K562 (cell line): ENCODE results near the gene CXCL9. TPM values are rescaled to one million over a fixed set of nuclear protein-coding genes. Genes with fewer than 3 reads are reported as not detected.

Experiments used
- ATAC-seq: fragments of 200-7000 bp; cut with Tn5 transposase; 3 replicates; pipeline ENCODE4 v1.9.1; 2020; ENCODE audit warnings: moderate library complexity
- BruUV-seq: library from RNA; stranded (reverse); fragments of 400-500 nt; replicated peaks from 2 replicates; lab custom pipeline; 2021; lab: Mats Ljungman, UMichigan
- CTCF ChIA-PET: fragments of 300-600 bp; formaldehyde crosslinking; extraction: SDS; loops from one replicate; lab custom pipeline; 2021; ENCODE audit warnings: low intra/inter-chr PET ratio; lab: Yijun Ruan, JAX
- POLR2A ChIA-PET: fragments of 300-600, 350-650 bp; sonication (Branson Sonifier 250); formaldehyde crosslinking; extraction: SDS; loops from one replicate; lab custom pipeline; 2021; ENCODE audit warnings: antibody characterized with exemption, inconsistent platforms; lab: Yijun Ruan, JAX
- DNase-seq, 4 experiments: peaks; one replicate each; pipeline versions ENCODE4 v3.0.0 to v3.0.0-alpha.2; 2011 to 2018; ENCODE audit warnings: low spot score in 3 of 4, mixed read lengths in 3 of 4; ENCODE audit errors: extremely low read depth in 1 of 4
- FAIRE-seq: peaks from 2 replicates; lab custom pipeline; 2011; peaks lifted over from hg19 to GRCh38; lab: Jason Lieb, UNC
- H2AFZ ChIP-seq: 2 replicates; pipeline ENCODE4 v1.6.0; 2011; ENCODE audit warnings: low read depth, low read length, control low read depth, inconsistent platforms
- H3K27ac ChIP-seq: fragments of 200-600 bp; 3 replicates; pipeline ENCODE4 v1.8.0; 2011; ENCODE audit warnings: low read depth, mild to moderate bottlenecking, control low read depth, inconsistent platforms, low read length, moderate library complexity, mixed read lengths; ENCODE audit errors: extremely low read depth
- H3K27me3 ChIP-seq, 2 experiments: fragments of 300-600 bp in 1 of 2; 2 replicates in 1 of 2; 3 replicates in 1 of 2; pipeline versions ENCODE4 v1.6.0 to v1.8.0; 2011; ENCODE audit warnings: inconsistent platforms in 2 of 2, low read length in 2 of 2, mild to moderate bottlenecking in 1 of 2, mixed read lengths in 1 of 2, moderate library complexity in 1 of 2; ENCODE audit not compliant: control insufficient read depth in 2 of 2, insufficient read depth in 2 of 2
- H3K36me3 ChIP-seq: fragments of 300-600 bp; 3 replicates; pipeline ENCODE4 v1.8.0; 2011; ENCODE audit warnings: mild to moderate bottlenecking, low read length, inconsistent platforms; ENCODE audit not compliant: control insufficient read depth, insufficient read depth
- H3K4me1 ChIP-seq, 2 experiments: fragments of 200-600 bp in 1 of 2; replicated peaks in 1 of 2; 2 replicates in 1 of 2; 3 replicates in 1 of 2; pipeline versions ENCODE4 v1.5.1 to v1.8.0; 2011; ENCODE audit warnings: inconsistent platforms in 2 of 2, low read length in 2 of 2, mild to moderate bottlenecking in 1 of 2, mixed read lengths in 1 of 2, moderate library complexity in 1 of 2; ENCODE audit not compliant: control insufficient read depth in 2 of 2, insufficient read depth in 2 of 2
- H3K4me2 ChIP-seq: 2 replicates; pipeline ENCODE4 v1.6.1; 2011; ENCODE audit warnings: low read length, control low read depth, inconsistent platforms, mixed read lengths; ENCODE audit not compliant: insufficient read depth
- H3K4me3 ChIP-seq: fragments of 200-600 bp; sonication (generic), shearing (Covaris generic); 2 replicates; pipeline ENCODE4 v1.5.1; 2016; ENCODE audit warnings: control low read depth, inconsistent platforms
- H3K79me2 ChIP-seq: fragments of 200-600 bp; 3 replicates; pipeline ENCODE4 v1.8.0; 2011; ENCODE audit warnings: low read length, inconsistent platforms; ENCODE audit not compliant: control insufficient read depth, insufficient read depth
- H3K9ac ChIP-seq, 2 experiments: 2 replicates each; pipeline versions ENCODE4 v1.6.0 to v1.6.1; 2011; ENCODE audit warnings: low read depth in 2 of 2, low read length in 2 of 2, control low read depth in 1 of 2, inconsistent platforms in 1 of 2, mild to moderate bottlenecking in 1 of 2, mixed read lengths in 1 of 2; ENCODE audit not compliant: insufficient read depth in 1 of 2
- H3K9me1 ChIP-seq: one replicate; pipeline ENCODE4 v1.6.0; 2011; ENCODE audit warnings: inconsistent platforms, mild to moderate bottlenecking, low read length, moderate library complexity; ENCODE audit not compliant: control insufficient read depth, insufficient read depth
- H3K9me3 ChIP-seq: replicated peaks from 2 replicates; pipeline ENCODE4 v1.5.1; 2011; ENCODE audit warnings: low read depth, low read length, inconsistent platforms; ENCODE audit not compliant: control insufficient read depth, insufficient read depth
- H4K20me1 ChIP-seq: replicated peaks from 2 replicates; pipeline ENCODE4 v1.6.1; 2011; ENCODE audit warnings: low read length, inconsistent platforms, mixed read lengths; ENCODE audit not compliant: control insufficient read depth, insufficient read depth
- E2F6 ChIP-seq, 2 experiments: IDR thresholded peaks; 2 replicates each; pipeline ENCODE4 v1.6.1; 2011; ENCODE audit warnings: borderline replicate concordance in 1 of 2, control low read depth in 1 of 2, low read depth in 1 of 2, low read length in 1 of 2, mild to moderate bottlenecking in 1 of 2, mixed read lengths in 1 of 2, moderate library complexity in 1 of 2; ENCODE audit not compliant: insufficient read depth in 1 of 2, insufficient read length in 1 of 2, poor library complexity in 1 of 2, severe bottlenecking in 1 of 2; ENCODE audit errors: extremely low read depth in 1 of 2
- IRF2 ChIP-seq: sonication (generic); formaldehyde crosslinking; IDR thresholded peaks from 2 replicates; pipeline ENCODE4 v1.8.1; 2022; ENCODE audit warnings: mild to moderate bottlenecking, missing genetic modification reagents
- RB1 ChIP-seq: fragments of 450-650 bp; IDR thresholded peaks from 2 replicates; pipeline ENCODE4 v1.6.1; 2017; ENCODE audit warnings: low read depth, mild to moderate bottlenecking
- RBM25 ChIP-seq: fragments of 200-400 bp; formaldehyde crosslinking; IDR thresholded peaks from 2 replicates; pipeline ENCODE4 v1.6.1; 2018; ENCODE audit warnings: low read length, low read depth, moderate library complexity; ENCODE audit not compliant: severe bottlenecking
- RNF2 ChIP-seq: sonication (generic); IDR thresholded peaks from 2 replicates; pipeline ENCODE4 v1.6.1; 2016
- TCF7L2 ChIP-seq: fragments of 150-350 bp; IDR thresholded peaks from 2 replicates; pipeline ENCODE4 v1.6.1; 2016; ENCODE audit warnings: low read depth, mild to moderate bottlenecking, low read length, moderate library complexity
- ZNF133 ChIP-seq: fragments of 250-450 bp; sonication (Bioruptor Pico); IDR thresholded peaks from 2 replicates; pipeline ENCODE4 v1.4.0; 2020; ENCODE audit warnings: mild to moderate bottlenecking
- ZNF143 ChIP-seq: sonication (generic); formaldehyde crosslinking; IDR thresholded peaks from 2 replicates; pipeline ENCODE4 v1.9.0; 2022; ENCODE audit warnings: mild to moderate bottlenecking, missing genetic modification reagents
- ZNF445 ChIP-seq: fragments of 250-450 bp; sonication (Bioruptor Pico); IDR thresholded peaks from 2 replicates; pipeline ENCODE4 v1.4.0; 2020; ENCODE audit warnings: low read depth, mild to moderate bottlenecking, moderate library complexity
- ZNF785 ChIP-seq: fragments of 250-450 bp; sonication (Bioruptor Pico); IDR thresholded peaks from 2 replicates; pipeline ENCODE4 v1.4.0; 2020; ENCODE audit warnings: mild to moderate bottlenecking
- WGBS: fragments of 100-300 bp; shearing (Covaris generic); methylation state at CpG from one replicate; pipeline ENCODE4 v1.1.6; 2016; ENCODE audit warnings: low coverage, mixed read lengths; ENCODE audit not compliant: insufficient coverage; ENCODE audit errors: missing lambda C conversion rate; 5-methylcytosine and 5-hydroxymethylcytosine counted together
- in situ Hi-C: fragments of 300-500 bp; cut with MboI; formaldehyde crosslinking; loops from 4 replicates; pipeline ENCODE4 v1.15.0; 2018; ENCODE audit warnings: inconsistent platforms, mixed read lengths
- intact Hi-C: fragments of 100-400 bp; cut with micrococcal nuclease; formaldehyde crosslinking; loops from 2 replicates; pipeline ENCODE4 v1.14.2; 2022
- polyA plus RNA-seq, 8 experiments: library from polyadenylated mRNA; depleted of rRNA in 4 of 8; stranded (reverse) in 5 of 8; unstranded in 3 of 8; fragments of >200 nt; fragmentation: Nextera tagmentation in 2 of 8; fragmentation: Illumina TruSeq in 1 of 8; extraction: Ambion mirVana in 2 of 8; extraction: Trizol in 1 of 8; gene quantifications; 2 replicates each; pipeline versions ENCODE4 v1.2.1 to v1.2.3, GENCODE V29; 2011 to 2014; ENCODE audit warnings: inconsistent platforms in 1 of 8, missing spikeins in 1 of 8
- total RNA-seq, 7 experiments: library from RNA; depleted of rRNA in 6 of 7; stranded (reverse); fragments of >200 nt in 6 of 7; fragmentation: Illumina TruSeq in 2 of 7; extraction: Trizol in 2 of 7; gene quantifications; 2 replicates each; pipeline versions ENCODE4 v1.2.1 to v1.2.3, GENCODE V29; 2011 to 2021; ENCODE audit warnings: low replicate concordance in 1 of 7
- TF ChIP-seq, protein P1 (sequence below): fragments of 450-650 bp; formaldehyde crosslinking; IDR thresholded peaks from 2 replicates; pipeline ENCODE4 v1.4.0; 2020; ENCODE audit warnings: mild to moderate bottlenecking, moderate library complexity
- TF ChIP-seq, protein P2 (sequence below): sonication (generic); formaldehyde crosslinking; IDR thresholded peaks from 2 replicates; pipeline ENCODE4 v1.8.1; 2022; ENCODE audit warnings: missing genetic modification reagents

CXCL9 gene
- total and polyA plus RNA-seq, 9 of the 15 experiments (the other 6 are each of a cell fraction or from before 2014, with no cell fraction given), result not detected

DNA sequence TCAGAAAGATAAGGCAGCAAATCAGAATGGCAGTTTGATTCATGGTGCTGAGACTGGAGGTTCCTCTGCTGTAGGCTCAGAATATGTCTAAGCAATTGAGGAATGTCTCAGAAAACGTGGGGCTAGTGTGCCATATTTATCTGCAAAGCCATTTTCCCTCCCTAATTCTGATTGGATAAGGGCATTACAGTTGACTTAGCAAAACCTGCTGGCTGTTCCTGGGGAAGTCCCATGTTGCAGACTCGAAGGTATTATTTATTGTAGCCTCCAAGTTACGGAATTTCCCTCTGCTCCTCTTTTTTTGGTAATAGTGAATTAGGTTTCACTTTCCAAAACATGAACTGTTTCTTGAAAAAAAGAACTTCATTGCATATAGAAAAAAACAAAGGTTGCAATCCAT, 16.1 kb upstream of the CXCL9 start, which contains the start of gene CXCL10:
CXCL10 (minus strand) TSS at position 109 of the 400 bp plus-strand sequence; CDS start at position 43, 66 bp downstream.
- 12% methylated on average over 3 of the region's 3 CpGs for WGBS
- H2AFZ ChIP-seq, result peak within 1 kb of the TSS; percentile 38; the same call in 1 of the 2 replicates
- H3K79me2 ChIP-seq, result no peaks in the 10 kb centered on the region
- intact Hi-C loops, result no loop called here
- ChIA-PET CTCF (no interaction called here), POLR2A (no interaction called here)
- H3K4me3 ChIP-seq, result no peak within 1 kb of the TSS
- H3K4me2 ChIP-seq, result no peak within 1 kb of the TSS
- no peaks in the 10 kb centered on the region for H3K36me3 ChIP-seq
- H3K27me3 ChIP-seq, result peaks cover 0 to 2% of the 10 kb centered on the region in 2 experiments; a peak in 1 of 5 replicates
- ATAC-seq, result no peak
- H4K20me1 ChIP-seq, result no peaks in the 10 kb centered on the region
- no peaks in the 10 kb centered on the region; a peak in 2 of 5 replicates for H3K4me1 ChIP-seq
- in situ Hi-C loops, result no loop called here
- BruUV-seq, result no TSS peak
- H3K9ac ChIP-seq, result no peak within 1 kb of the TSS
- no peak within 1 kb of the TSS for H3K27ac ChIP-seq
- H3K9me3 ChIP-seq, result no peaks in the 10 kb centered on the region
- no peaks in the 10 kb centered on the region for H3K9me1 ChIP-seq
- peak in 1 of 4 experiments; percentile 14 for DNase-seq
- no peak for FAIRE-seq
- peak; percentile 4 for TF ChIP-seq RBM25
- TF ChIP-seq, protein P1, sequence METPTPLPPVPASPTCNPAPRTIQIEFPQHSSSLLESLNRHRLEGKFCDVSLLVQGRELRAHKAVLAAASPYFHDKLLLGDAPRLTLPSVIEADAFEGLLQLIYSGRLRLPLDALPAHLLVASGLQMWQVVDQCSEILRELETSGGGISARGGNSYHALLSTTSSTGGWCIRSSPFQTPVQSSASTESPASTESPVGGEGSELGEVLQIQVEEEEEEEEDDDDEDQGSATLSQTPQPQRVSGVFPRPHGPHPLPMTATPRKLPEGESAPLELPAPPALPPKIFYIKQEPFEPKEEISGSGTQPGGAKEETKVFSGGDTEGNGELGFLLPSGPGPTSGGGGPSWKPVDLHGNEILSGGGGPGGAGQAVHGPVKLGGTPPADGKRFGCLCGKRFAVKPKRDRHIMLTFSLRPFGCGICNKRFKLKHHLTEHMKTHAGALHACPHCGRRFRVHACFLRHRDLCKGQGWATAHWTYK, result no peak
- TF ChIP-seq E2F6 (IDR thresholded peaks at IDR 0.05; ENCODE audit: borderline replicate concordance in 1 of 2, extremely low read depth in 1 of 2, insufficient read depth in 1 of 2, insufficient read length in 1 of 2, low read depth in 1 of 2, low read length in 1 of 2, poor library complexity in 1 of 2, severe bottlenecking in 1 of 2), result peak; percentile 45 to 66
- no peak for TF ChIP-seq ZNF143 (CRISPR knock-in tag)
- no peak for TF ChIP-seq ZNF785 (CRISPR knock-in tag)
- no peak for TF ChIP-seq RNF2
- TF ChIP-seq ZNF445, result no peak
- no peak for TF ChIP-seq ZNF133 (CRISPR knock-in tag)
- TF ChIP-seq IRF2, result no peak
- no peak for TF ChIP-seq TCF7L2
- TF ChIP-seq RB1, result no peak
- TF ChIP-seq, protein P2, sequence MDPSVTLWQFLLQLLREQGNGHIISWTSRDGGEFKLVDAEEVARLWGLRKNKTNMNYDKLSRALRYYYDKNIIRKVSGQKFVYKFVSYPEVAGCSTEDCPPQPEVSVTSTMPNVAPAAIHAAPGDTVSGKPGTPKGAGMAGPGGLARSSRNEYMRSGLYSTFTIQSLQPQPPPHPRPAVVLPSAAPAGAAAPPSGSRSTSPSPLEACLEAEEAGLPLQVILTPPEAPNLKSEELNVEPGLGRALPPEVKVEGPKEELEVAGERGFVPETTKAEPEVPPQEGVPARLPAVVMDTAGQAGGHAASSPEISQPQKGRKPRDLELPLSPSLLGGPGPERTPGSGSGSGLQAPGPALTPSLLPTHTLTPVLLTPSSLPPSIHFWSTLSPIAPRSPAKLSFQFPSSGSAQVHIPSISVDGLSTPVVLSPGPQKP, result no peak
